ENCODE measurements around the gene DLGAP1. TPM values are rescaled to one million over a fixed set of nuclear protein-coding genes. Genes with fewer than 3 reads are reported as not detected.

Gene DLGAP1
- total and polyA plus RNA-seq, 2 experiments from 2014 or later = 3.1 to 6.5 TPM

DNA sequence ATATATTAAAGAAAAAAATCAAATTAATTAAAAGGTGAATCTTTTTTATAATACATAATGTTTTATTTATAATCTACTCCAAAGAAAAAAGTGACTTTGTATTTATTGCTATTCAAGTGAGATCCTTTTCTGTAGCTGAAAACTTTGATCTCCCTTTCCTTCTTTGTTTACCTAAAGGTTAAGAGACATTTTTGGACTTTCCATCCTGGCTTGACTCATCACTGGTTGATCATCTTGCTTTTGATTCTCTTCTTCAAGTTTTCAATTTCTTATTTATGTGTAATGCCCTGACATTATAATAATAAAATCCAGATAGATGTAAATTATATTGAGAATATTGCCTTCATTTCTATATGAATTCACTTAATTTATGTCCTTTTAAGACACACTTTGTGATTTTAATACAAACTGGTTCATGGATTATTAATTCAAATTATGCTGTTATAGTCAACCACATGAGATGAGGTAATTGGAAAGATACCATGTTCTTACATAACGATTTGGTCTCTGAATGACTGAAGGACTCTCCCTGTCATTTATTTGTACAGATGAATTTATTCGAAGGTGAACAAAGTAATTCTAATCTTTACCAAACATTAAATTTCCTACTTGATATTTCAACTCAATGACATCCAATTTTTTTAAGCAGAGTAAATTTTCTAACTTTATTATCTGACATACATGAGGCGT, 820.7 kb downstream of the DLGAP1 start:
- Histone ChIP-seq H3K9me2 (replicated peaks; ENCODE audit: insufficient read depth) (no peaks in the 10 kb centered on the region), H3K27ac (no peak overlapping the region), H3K36me3 (replicated peaks; ENCODE audit: insufficient read depth, low read depth) (no peaks in the 10 kb centered on the region), H3K4me3 (no peak overlapping the region), H3K4me1 (ENCODE audit: insufficient read depth) (no peaks in the 10 kb centered on the region), H3K27me3 (no peaks in the 10 kb centered on the region), H4K20me1 (ENCODE audit: insufficient read depth, poor library complexity, severe bottlenecking) (no peaks in the 10 kb centered on the region), H3K4me2 (no peak overlapping the region), H2AFZ (no peak overlapping the region), H3K9me3 (ENCODE audit: low read depth) (no peaks in the 10 kb centered on the region), H3K79me2 (no peaks in the 10 kb centered on the region)
- WGBS (ENCODE audit: low lambda C conversion rate, missing lambda C conversion rate) = 95% methylated on average over 3 of the region's 3 CpGs
- DNase-seq (ENCODE audit: low spot score) = no peak
- TF ChIP-seq EZH2phosphoT487 (IDR thresholded peaks at IDR 0.05; ENCODE audit: low read depth, severe bottlenecking, unreplicated experiment) (no peak), CTCF (IDR thresholded peaks at IDR 0.05; ENCODE audit: poor library complexity) (no peak), EZH2 (IDR thresholded peaks at IDR 0.05; ENCODE audit: borderline replicate concordance) (no peak)

DNA sequence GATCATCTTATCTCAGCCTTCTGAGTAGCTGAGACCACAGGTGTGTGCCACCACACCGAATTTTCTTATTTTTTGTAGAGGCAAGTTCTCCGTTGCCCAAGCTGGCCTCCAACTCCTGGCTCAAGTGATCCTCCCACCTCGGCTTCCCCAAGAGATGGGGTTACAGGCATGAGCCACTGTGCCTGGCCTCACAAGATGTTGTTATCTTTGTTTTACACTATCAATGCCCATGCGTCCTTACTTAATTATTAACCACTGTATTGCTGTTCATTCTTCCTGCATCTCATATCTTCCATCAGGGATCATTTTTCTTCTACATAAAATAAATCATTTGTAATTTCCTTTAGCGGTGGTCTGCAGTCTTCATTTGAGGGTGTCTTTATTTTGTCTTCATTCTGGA, 823.2 kb downstream of the DLGAP1 start:
- 81% methylated on average over 5 of the region's 5 CpGs for WGBS (ENCODE audit: low lambda C conversion rate, missing lambda C conversion rate)

GRCh38 chr18:3626929-3627458, 828.1 kb downstream of the DLGAP1 start:
- Histone ChIP-seq H4K20me1 (ENCODE audit: insufficient read depth, poor library complexity, severe bottlenecking) (no peaks in the 10 kb centered on the region), H3K27me3 (no peaks in the 10 kb centered on the region), H3K9me2 (replicated peaks; ENCODE audit: insufficient read depth) (no peaks in the 10 kb centered on the region), H3K4me1 (ENCODE audit: insufficient read depth) (peaks cover 29% of the 10 kb centered on the region), H2AFZ (no peak overlapping the region), H3K79me2 (no peaks in the 10 kb centered on the region), H3K27ac (peak overlapping the region; percentile 97), H3K4me2 (no peak overlapping the region), H3K36me3 (replicated peaks; ENCODE audit: insufficient read depth, low read depth) (no peaks in the 10 kb centered on the region), H3K9me3 (ENCODE audit: low read depth) (no peaks in the 10 kb centered on the region), H3K4me3 (no peak overlapping the region)
- TF ChIP-seq CTCF (IDR thresholded peaks at IDR 0.05; ENCODE audit: poor library complexity) = no peak
- no peak for TF ChIP-seq EZH2 (IDR thresholded peaks at IDR 0.05; ENCODE audit: borderline replicate concordance)
- no peak for TF ChIP-seq EZH2phosphoT487 (IDR thresholded peaks at IDR 0.05; ENCODE audit: low read depth, severe bottlenecking, unreplicated experiment)
- DNase-seq (ENCODE audit: low spot score) = no peak
- WGBS (ENCODE audit: low lambda C conversion rate, missing lambda C conversion rate) = 81% methylated on average over 5 of the region's 5 CpGs

More for the DNA sequence above, 823.2 kb downstream of the DLGAP1 start:
- TF ChIP-seq EZH2 (IDR thresholded peaks at IDR 0.05; ENCODE audit: borderline replicate concordance) = no peak
- no peak for TF ChIP-seq CTCF (IDR thresholded peaks at IDR 0.05; ENCODE audit: poor library complexity)
- TF ChIP-seq EZH2phosphoT487 (IDR thresholded peaks at IDR 0.05; ENCODE audit: low read depth, severe bottlenecking, unreplicated experiment) = no peak
- H3K27me3 ChIP-seq = no peaks in the 10 kb centered on the region
- H2AFZ ChIP-seq = no peak overlapping the region
- H3K4me2 ChIP-seq = no peak overlapping the region
- no peaks in the 10 kb centered on the region for H4K20me1 ChIP-seq (ENCODE audit: insufficient read depth, poor library complexity, severe bottlenecking)
- H3K36me3 ChIP-seq (replicated peaks; ENCODE audit: insufficient read depth, low read depth) = no peaks in the 10 kb centered on the region
- no peak for DNase-seq (ENCODE audit: low spot score)
- no peak overlapping the region for H3K27ac ChIP-seq
- H3K4me3 ChIP-seq = no peak overlapping the region
- H3K9me3 ChIP-seq (ENCODE audit: low read depth) = no peaks in the 10 kb centered on the region
- no peaks in the 10 kb centered on the region for H3K79me2 ChIP-seq
- no peaks in the 10 kb centered on the region for H3K4me1 ChIP-seq (ENCODE audit: insufficient read depth)
- no peaks in the 10 kb centered on the region for H3K9me2 ChIP-seq (replicated peaks; ENCODE audit: insufficient read depth)
